HepG2 (cell line): ENCODE results near the gene SGPL1. TPM values are rescaled to one million over a fixed set of nuclear protein-coding genes. Genes with fewer than 3 reads are reported as not detected.

ENCODE experiments used
- FOSL1 ChIP-seq: sonication (generic); formaldehyde crosslinking; IDR thresholded peaks from 2 replicates; pipeline ENCODE4 v1.9.0; 2021; ENCODE audit warnings: missing genetic modification reagents, borderline replicate concordance
- HDAC2 ChIP-seq: sonication (generic); formaldehyde crosslinking; IDR thresholded peaks from 2 replicates; pipeline ENCODE4 v1.4.0; 2020; ENCODE audit warnings: missing genetic modification reagents
- HMG20B ChIP-seq: conservative IDR thresholded peaks from 2 replicates; pipeline ENCODE4 v1.6.1; 2016; ENCODE audit warnings: missing genetic modification reagents, missing compliant biosample characterization
- NFIC ChIP-seq: IDR thresholded peaks from 2 replicates; pipeline ENCODE4 v1.6.1; 2012; ENCODE audit warnings: mild to moderate bottlenecking, low read length, inconsistent platforms
- RARA ChIP-seq: IDR thresholded peaks from 2 replicates; pipeline ENCODE4 v1.6.1; 2016; ENCODE audit warnings: missing genetic modification reagents, missing compliant biosample characterization
- TCF7L2 ChIP-seq: IDR thresholded peaks from 2 replicates; pipeline ENCODE4 v1.6.1; 2011; ENCODE audit warnings: mild to moderate bottlenecking, low read depth, low read length, moderate library complexity
- TEAD3 ChIP-seq: optimal IDR thresholded peaks from 2 replicates; pipeline ENCODE3; 2016; ENCODE audit warnings: borderline replicate concordance
- ZFY ChIP-seq: sonication (generic); formaldehyde crosslinking; IDR thresholded peaks from 2 replicates; pipeline ENCODE4 v1.4.0; 2020; ENCODE audit warnings: missing genetic modification reagents
- ZNF614 ChIP-seq: IDR thresholded peaks from 2 replicates; pipeline ENCODE4 v1.6.1; 2018; ENCODE audit warnings: missing biosample characterization, missing genetic modification reagents, inconsistent platforms, borderline replicate concordance
- polyA plus RNA-seq, 8 experiments: library from polyadenylated mRNA; depleted of rRNA in 3 of 8; stranded (reverse) in 7 of 8; unstranded in 1 of 8; fragments of >200 nt; fragmentation: Illumina TruSeq in 4 of 8; extraction: Trizol in 4 of 8; gene quantifications; 2 replicates each; pipeline versions ENCODE4 v1.2.1 to v1.2.3, GENCODE V29; 2011 to 2016; ENCODE audit warnings: low read depth in 4 of 8, missing spikeins in 1 of 8, mixed read lengths in 1 of 8; ENCODE audit not compliant: insufficient read depth in 1 of 8
- total RNA-seq, 5 experiments: library from RNA; depleted of rRNA; stranded (reverse); fragments of >200 nt; fragmentation: Illumina TruSeq; extraction: Trizol; gene quantifications; 2 replicates each; pipeline ENCODE4 v1.2.3, GENCODE V29; 2016; ENCODE audit warnings: low read depth in 1 of 5
- TF ChIP-seq, protein P1 (sequence below): sonication (generic); formaldehyde crosslinking; conservative IDR thresholded peaks from 2 replicates; pipeline ENCODE4 v1.4.0; 2020; ENCODE audit warnings: missing genetic modification reagents
- TF ChIP-seq, protein P2 (sequence below): sonication (generic); formaldehyde crosslinking; IDR thresholded peaks from 2 replicates; pipeline ENCODE4 v1.8.1; 2022; ENCODE audit warnings: low read depth, mild to moderate bottlenecking, missing genetic modification reagents
- TF ChIP-seq, protein P3 (sequence below): sonication (generic); formaldehyde crosslinking; IDR thresholded peaks from 2 replicates; pipeline ENCODE4 v1.5.1; 2020; ENCODE audit warnings: mild to moderate bottlenecking, missing genetic modification reagents, borderline replicate concordance

Gene SGPL1
- total and polyA plus RNA-seq, 2 of the 13 experiments (the other 11 are each of a cell fraction or from before 2014, with no cell fraction given) = 17.6 to 25.0 TPM

DNA sequence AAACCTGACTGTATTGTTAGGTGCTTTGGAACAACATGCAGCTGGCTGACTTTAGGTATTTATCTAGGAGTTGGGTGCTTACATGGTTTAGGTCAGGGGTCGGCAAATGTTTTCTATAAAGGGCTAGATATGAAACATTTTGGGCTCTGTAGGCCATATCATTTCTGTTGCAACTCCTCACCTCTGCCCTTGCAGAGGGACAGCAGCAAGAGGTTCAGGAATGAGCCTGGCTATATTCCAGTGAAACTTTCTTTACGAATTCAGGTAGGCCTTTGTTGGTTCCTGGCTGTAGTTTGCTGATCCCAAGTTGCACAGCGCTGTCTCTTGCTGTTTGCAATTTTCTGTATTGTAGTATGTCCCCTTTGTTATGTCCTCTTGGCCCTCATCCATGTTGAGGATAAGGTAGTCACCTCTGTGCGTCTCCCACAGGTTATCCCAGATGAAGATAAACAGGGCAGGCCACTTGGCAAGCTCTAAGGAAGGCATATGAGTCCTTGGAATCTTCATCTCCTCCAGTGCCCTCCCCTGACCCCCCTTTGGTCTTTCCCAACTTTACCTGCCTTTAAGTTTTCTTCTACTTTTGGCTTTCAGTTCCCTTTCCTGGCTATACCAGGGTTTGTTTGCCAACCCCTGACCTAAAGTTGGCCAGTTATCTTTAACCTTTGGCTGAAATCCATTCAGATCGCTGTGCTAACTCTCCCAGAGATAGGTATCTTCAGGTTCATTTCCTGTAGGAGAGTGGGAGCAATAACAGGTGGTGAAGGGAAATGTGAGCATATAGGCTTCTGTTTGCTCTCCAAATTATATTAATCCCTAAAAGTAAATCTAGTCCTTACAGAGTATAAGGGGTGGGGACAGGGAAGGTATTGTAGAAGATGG is 36.1 kb downstream of the SGPL1 start (continued):
- TF ChIP-seq, protein P1, sequence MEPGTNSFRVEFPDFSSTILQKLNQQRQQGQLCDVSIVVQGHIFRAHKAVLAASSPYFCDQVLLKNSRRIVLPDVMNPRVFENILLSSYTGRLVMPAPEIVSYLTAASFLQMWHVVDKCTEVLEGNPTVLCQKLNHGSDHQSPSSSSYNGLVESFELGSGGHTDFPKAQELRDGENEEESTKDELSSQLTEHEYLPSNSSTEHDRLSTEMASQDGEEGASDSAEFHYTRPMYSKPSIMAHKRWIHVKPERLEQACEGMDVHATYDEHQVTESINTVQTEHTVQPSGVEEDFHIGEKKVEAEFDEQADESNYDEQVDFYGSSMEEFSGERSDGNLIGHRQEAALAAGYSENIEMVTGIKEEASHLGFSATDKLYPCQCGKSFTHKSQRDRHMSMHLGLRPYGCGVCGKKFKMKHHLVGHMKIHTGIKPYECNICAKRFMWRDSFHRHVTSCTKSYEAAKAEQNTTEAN (CRISPR knock-in tag) = peak; percentile 50; the same call in 1 of the 2 replicates
- TF ChIP-seq ZNF614 (peak; percentile 62; the same call in 1 of the 2 replicates), RARA (CRISPR knock-in tag) (peak; percentile 68), HDAC2 (CRISPR knock-in tag) (peak; percentile 71; the same call in 1 of the 2 replicates), NFIC (peak; percentile 76), TCF7L2 (no peak), TEAD3 (CRISPR knock-in tag) (peak; percentile 11), HMG20B (CRISPR knock-in tag) (peak; percentile 35; the same call in 1 of the 2 replicates), ZFY (CRISPR knock-in tag) (peak; percentile 19; the same call in 1 of the 2 replicates), FOSL1 (CRISPR knock-in tag) (no peak)
- TF ChIP-seq, protein P2, sequence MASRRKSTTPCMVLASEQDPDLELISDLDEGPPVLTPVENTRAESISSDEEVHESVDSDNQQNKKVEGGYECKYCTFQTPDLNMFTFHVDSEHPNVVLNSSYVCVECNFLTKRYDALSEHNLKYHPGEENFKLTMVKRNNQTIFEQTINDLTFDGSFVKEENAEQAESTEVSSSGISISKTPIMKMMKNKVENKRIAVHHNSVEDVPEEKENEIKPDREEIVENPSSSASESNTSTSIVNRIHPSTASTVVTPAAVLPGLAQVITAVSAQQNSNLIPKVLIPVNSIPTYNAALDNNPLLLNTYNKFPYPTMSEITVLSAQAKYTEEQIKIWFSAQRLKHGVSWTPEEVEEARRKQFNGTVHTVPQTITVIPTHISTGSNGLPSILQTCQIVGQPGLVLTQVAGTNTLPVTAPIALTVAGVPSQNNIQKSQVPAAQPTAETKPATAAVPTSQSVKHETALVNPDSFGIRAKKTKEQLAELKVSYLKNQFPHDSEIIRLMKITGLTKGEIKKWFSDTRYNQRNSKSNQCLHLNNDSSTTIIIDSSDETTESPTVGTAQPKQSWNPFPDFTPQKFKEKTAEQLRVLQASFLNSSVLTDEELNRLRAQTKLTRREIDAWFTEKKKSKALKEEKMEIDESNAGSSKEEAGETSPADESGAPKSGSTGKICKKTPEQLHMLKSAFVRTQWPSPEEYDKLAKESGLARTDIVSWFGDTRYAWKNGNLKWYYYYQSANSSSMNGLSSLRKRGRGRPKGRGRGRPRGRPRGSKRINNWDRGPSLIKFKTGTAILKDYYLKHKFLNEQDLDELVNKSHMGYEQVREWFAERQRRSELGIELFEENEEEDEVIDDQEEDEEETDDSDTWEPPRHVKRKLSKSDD (CRISPR knock-in tag) = no peak
- TF ChIP-seq, protein P3, sequence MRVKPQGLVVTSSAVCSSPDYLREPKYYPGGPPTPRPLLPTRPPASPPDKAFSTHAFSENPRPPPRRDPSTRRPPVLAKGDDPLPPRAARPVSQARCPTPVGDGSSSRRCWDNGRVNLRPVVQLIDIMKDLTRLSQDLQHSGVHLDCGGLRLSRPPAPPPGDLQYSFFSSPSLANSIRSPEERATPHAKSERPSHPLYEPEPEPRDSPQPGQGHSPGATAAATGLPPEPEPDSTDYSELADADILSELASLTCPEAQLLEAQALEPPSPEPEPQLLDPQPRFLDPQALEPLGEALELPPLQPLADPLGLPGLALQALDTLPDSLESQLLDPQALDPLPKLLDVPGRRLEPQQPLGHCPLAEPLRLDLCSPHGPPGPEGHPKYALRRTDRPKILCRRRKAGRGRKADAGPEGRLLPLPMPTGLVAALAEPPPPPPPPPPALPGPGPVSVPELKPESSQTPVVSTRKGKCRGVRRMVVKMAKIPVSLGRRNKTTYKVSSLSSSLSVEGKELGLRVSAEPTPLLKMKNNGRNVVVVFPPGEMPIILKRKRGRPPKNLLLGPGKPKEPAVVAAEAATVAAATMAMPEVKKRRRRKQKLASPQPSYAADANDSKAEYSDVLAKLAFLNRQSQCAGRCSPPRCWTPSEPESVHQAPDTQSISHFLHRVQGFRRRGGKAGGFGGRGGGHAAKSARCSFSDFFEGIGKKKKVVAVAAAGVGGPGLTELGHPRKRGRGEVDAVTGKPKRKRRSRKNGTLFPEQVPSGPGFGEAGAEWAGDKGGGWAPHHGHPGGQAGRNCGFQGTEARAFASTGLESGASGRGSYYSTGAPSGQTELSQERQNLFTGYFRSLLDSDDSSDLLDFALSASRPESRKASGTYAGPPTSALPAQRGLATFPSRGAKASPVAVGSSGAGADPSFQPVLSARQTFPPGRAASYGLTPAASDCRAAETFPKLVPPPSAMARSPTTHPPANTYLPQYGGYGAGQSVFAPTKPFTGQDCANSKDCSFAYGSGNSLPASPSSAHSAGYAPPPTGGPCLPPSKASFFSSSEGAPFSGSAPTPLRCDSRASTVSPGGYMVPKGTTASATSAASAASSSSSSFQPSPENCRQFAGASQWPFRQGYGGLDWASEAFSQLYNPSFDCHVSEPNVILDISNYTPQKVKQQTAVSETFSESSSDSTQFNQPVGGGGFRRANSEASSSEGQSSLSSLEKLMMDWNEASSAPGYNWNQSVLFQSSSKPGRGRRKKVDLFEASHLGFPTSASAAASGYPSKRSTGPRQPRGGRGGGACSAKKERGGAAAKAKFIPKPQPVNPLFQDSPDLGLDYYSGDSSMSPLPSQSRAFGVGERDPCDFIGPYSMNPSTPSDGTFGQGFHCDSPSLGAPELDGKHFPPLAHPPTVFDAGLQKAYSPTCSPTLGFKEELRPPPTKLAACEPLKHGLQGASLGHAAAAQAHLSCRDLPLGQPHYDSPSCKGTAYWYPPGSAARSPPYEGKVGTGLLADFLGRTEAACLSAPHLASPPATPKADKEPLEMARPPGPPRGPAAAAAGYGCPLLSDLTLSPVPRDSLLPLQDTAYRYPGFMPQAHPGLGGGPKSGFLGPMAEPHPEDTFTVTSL (CRISPR knock-in tag) = peak; percentile 76; the same call in 1 of the 2 replicates
